ENCODE data around the gene OGDH.

The OGDH gene

DNA sequence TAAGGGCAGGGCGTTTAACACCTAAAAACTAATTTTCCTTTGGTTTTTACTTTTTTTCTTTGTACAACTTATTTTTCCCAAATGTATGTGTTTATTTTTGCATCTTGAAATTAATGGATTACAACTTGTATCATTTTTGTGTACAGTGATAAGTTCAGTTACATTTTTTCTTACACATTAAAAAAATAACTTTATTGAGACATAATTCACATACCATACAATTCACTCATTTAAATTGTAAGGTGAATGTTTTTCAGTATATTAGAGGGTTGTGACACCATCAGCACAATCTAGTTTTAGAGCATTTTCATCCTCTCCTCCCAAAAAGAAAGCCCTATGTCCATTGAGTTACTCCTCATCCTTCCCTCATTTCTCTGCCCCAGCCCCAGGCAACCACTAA is 11.6 kb downstream of the OGDH start:
- DNase-seq (ENCODE audit: low read depth in 3 of 3) = no peak

- no peak for DNase-seq (ENCODE audit: low read depth in 3 of 3)
Measured at GRCh38 chr7:44618753-44619152, 12.3 kb downstream of the OGDH start.

DNA sequence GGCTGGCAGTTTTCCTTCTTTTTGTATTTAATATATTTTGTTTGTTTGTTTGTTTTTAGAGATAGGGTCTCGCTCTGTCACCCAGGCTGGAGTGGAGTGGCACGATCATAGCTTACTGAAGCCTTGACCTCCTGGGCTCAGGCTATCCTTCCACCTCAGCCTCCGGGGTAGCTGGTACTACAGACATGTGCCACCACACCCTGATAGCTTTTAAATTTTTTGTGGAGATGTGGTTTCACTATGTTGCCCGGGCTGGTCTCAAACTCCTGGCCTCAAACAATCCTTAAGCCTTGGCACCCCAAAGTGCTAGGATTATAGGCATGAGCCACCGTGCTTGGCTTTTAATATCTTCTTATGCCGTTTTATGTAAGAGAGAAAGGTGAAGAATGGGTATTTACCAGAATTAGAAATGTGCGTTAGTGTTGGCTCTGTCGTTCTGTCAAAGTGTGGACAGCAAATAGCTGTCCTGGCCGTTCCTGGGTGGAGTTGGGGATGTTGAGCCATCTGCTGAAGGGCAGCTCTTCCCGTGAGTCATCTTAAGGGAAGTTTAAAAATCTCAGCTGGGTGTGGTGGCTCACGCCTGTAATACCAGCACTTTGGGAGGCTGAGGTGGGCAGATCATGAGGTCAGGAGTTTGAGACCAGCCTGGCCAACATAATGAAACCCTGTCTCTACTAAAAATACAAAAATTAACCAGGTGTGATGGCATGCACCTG is 14.8 kb downstream of the OGDH start:
- DNase-seq (ENCODE audit: low read depth in 3 of 3) = no peak

DNA sequence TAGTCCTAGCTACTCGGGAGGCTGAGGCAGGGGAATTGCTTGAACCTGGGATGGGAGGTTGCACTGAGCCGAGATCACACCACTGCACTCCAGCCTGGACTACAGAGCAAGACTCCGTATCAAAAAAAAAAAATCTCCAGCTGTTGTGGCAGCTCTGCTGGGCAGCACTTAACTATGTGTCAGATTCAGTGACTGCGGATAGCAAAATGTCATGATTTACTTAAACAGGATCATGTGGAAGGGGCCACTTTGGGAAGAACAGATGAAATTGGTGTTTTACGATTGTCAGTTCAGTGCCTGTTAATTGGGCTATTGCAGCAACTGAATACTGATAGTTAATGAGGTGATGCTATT is 15.3 kb downstream of the OGDH start:
- no peak for DNase-seq (ENCODE audit: low read depth in 3 of 3)

DNA sequence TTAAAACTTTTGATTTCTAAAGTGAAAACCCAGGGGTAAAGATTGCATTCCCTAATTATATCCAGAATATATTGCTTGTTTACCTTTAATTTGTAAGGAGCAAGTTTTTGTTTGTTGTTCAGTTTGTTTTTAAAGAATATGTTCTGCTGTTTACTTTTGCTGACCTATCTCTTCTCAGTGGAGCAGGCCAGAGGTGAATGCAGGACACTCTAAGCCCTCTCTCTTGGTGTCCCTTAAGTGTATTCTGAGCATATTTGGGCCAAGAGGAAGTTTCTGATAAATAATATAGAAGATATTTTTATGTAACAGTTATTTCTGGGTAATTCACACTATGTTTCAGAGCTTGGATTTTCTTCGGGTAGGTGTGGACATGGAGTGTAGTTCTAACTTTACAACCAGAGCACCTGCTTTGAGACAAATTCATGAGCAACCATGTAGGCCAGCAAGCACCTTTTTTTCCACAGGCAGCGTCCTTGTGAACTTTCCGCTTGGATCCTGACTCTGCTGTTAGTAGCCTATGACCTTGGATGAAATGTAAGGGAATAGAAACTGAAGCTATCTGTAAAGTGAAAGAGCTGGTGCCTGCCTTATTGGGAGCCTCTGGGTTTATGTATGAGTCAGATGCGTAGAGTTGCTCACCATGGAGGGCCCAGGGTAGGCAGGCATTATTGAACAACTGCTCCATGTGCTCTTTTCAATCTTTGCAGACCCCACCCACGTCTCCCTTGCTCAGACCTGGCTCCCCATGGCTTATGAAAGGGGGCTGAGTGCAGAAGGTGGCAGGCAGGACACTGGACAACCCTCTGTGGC is 16.1 kb downstream of the OGDH start:
- peak in 2 of 3 donors; percentile 21 to 27 for DNase-seq (ENCODE audit: low read depth in 3 of 3)

- DNase-seq (ENCODE audit: low read depth in 3 of 3) = no peak
Measured at GRCh38 chr7:44624318-44624717, 17.9 kb downstream of the OGDH start.

GRCh38 chr7:44625526-44626471 is 19.4 kb downstream of the OGDH start:
- DNase-seq (ENCODE audit: low read depth in 3 of 3) = no peak

GRCh38 chr7:44626620-44627019 is 20.2 kb downstream of the OGDH start:
- DNase-seq (ENCODE audit: low read depth in 3 of 3) = no peak

GRCh38 chr7:44629829-44630522 is 23.5 kb downstream of the OGDH start:
- DNase-seq (ENCODE audit: low read depth in 3 of 3) = no peak

GRCh38 chr7:44630792-44631457 is 24.5 kb downstream of the OGDH start:
- no peak for DNase-seq (ENCODE audit: low read depth in 3 of 3)

- DNase-seq (ENCODE audit: low read depth in 3 of 3) = no peak
Measured at GRCh38 chr7:44631458-44632115, 25.2 kb downstream of the OGDH start.

DNA sequence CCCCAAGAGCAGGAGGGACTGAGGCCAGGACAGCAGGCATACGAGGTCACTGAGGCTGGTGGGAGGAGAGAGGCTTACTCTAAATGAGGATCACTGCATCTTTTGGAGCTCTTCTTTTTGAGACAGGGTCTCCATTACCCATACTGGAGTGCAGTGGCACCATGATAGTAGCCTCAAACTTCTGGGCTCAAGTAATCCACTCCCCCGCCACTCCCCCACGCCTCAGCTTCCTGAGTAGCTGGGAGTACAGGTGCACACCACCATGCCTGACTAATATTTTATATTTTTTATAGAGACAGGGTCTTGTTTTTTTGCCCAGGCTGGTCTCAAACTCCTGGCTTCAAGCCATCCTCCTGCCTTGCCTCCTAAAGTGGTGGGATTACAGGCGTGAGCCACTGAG is 25.8 kb downstream of the OGDH start:
- DNase-seq (ENCODE audit: low read depth in 3 of 3) = no peak

GRCh38 chr7:44633254-44634186 is 27.1 kb downstream of the OGDH start:
- DNase-seq (ENCODE audit: low read depth in 3 of 3) = peak; percentile 28 to 46 (median 38)

DNA sequence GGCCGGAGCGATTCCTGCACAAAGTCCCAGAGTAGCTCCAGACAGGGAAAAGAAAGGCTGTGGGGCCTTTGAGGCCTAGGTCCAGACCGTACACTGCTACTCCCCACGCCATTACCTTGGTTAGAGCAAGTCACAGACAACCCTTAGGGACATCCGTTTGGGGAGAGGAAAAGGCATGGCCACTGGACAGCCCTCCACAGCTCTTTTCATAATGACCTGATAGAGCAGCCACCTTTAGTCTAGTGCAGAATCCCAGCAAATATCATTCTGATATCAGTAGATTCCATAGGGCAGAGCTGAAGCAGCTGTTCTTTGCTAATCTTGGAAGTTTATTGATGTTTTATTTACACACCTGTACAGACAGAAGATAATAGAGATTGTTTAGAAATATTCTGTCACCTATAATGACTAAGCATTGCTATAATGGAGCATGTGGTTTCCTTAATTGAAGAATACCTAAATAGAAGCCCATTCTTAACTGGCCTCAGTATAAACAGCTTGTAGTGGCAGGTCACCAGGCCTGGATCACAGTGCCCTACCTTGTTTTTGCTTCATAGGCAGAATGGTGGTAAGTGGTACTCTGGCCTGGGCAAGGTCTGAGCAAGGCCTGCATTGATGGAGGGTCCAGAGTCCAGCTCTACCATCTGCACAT is 27.9 kb downstream of the OGDH start:
- no peak for DNase-seq (ENCODE audit: low read depth in 3 of 3)

DNA sequence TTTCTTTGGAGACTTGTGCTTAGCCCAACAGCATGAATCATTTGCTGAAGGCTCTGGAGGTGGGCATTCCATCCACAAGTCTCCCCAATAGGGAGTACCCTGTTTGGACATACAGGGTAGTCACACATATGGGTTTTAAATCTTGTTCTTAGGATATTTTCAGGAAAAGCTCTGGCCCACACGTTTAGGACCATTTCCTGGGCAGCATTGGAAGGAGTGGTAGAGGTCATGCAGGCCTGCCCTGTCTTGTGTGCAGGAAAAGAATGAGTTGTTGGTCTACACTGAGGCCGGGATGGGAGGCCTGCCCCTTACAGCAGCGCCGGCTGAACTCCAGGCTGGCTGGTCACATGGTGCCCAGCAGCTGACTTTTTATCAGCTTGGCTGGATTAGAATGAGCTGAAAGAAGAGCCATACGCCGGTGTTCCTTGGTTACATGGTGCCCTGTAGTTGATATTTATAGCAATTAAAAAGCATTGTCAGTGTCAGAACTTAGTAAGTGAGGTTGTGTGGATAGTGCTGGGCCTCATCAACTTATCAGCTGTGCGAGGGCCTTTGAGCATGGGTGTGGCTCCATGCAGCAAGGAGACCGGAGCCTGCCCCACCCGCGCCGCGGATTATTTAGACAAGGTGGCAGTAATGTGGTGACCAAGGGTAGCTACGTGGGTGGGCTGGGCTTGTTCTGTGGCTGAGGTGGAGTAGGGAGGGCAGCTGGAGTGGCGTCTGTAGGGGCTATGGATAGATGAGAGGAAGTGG is 28.6 kb downstream of the OGDH start:
- DNase-seq (ENCODE audit: low read depth in 3 of 3) = no peak

DNA sequence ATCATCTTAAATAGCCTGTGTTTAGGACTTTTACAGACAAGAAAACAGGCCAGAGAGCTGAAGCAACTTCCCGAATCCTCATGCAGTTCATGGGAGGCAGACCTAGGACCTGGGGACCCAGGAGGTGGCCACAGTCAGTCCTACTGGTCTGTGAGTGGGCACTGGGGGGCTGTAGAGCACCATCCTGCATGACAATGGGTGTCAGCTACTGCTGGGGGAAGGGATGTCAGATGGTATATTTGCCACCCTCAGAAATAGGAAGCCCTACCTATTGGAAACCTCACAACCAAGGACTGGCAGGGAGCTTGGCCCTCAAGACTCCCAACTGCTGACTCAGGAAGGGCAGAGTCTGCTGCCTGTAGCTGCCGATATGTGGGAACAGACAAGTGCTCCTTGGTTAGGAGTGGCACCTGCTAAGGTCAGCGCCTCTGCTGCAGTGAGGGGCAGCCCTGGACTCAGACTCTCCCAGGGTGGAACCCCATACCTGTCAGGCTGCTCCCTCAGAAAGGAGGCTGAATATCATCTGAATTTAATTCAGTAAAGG is 29.7 kb downstream of the OGDH start:
- no peak for DNase-seq (ENCODE audit: low read depth in 3 of 3)

DNA sequence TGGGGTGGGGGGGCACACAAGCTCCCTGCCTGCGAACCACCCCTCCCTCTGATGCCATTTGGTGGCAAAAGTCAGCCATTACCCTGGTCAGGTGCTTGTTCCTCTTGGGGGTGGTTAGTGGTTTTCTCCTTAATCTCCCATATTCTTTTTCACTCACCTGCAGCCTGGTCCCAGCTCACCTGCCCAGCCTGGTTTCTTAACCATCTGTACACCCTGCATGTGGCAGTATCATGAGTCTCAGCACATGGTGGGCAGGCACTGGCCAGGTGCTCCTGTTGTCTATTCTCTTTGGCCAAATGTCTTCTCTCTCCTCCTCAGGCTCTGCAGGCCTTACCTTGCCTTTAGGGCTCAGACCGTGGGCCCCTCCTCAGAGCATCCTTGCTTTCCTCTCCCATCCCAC is 30.5 kb downstream of the OGDH start:
- DNase-seq (ENCODE audit: low read depth in 3 of 3) = no peak

Measured in stimulated activated CD4-positive, alpha-beta T cell treated with anti-CD3 and anti-CD28 coated beads, TNF-alpha, amount 100 ng/mL, for 48 hours (primary cell).